K562 (cell line): ENCODE data around the gene FAM204A. TPM values are rescaled to one million over a fixed set of nuclear protein-coding genes. Genes with fewer than 3 reads are reported as not detected.

ENCODE experiments used
- ATAC-seq: fragments of 200-7000 bp; cut with Tn5 transposase; 3 replicates; pipeline ENCODE4 v1.9.1; 2020; ENCODE audit warnings: moderate library complexity
- BruUV-seq: library from RNA; stranded (reverse); fragments of 400-500 nt; replicated peaks from 2 replicates; lab custom pipeline; 2021; lab: Mats Ljungman, UMichigan
- CTCF ChIA-PET: fragments of 300-600 bp; formaldehyde crosslinking; extraction: SDS; loops from one replicate; lab custom pipeline; 2021; ENCODE audit warnings: low intra/inter-chr PET ratio; lab: Yijun Ruan, JAX
- POLR2A ChIA-PET: fragments of 300-600, 350-650 bp; sonication (Branson Sonifier 250); formaldehyde crosslinking; extraction: SDS; loops from one replicate; lab custom pipeline; 2021; ENCODE audit warnings: antibody characterized with exemption, inconsistent platforms; lab: Yijun Ruan, JAX
- DNase-seq, 4 experiments: peaks; one replicate each; pipeline versions ENCODE4 v3.0.0 to v3.0.0-alpha.2; 2011 to 2018; ENCODE audit warnings: low spot score in 3 of 4, mixed read lengths in 3 of 4; ENCODE audit errors: extremely low read depth in 1 of 4
- FAIRE-seq: peaks from 2 replicates; lab custom pipeline; 2011; peaks lifted over from hg19 to GRCh38; lab: Jason Lieb, UNC
- H2AFZ ChIP-seq: 2 replicates; pipeline ENCODE4 v1.6.0; 2011; ENCODE audit warnings: low read depth, low read length, control low read depth, inconsistent platforms
- H3K27ac ChIP-seq: fragments of 200-600 bp; 3 replicates; pipeline ENCODE4 v1.8.0; 2011; ENCODE audit warnings: low read depth, mild to moderate bottlenecking, control low read depth, inconsistent platforms, low read length, moderate library complexity, mixed read lengths; ENCODE audit errors: extremely low read depth
- H3K27me3 ChIP-seq, 2 experiments: fragments of 300-600 bp in 1 of 2; 2 replicates in 1 of 2; 3 replicates in 1 of 2; pipeline versions ENCODE4 v1.6.0 to v1.8.0; 2011; ENCODE audit warnings: inconsistent platforms in 2 of 2, low read length in 2 of 2, mild to moderate bottlenecking in 1 of 2, mixed read lengths in 1 of 2, moderate library complexity in 1 of 2; ENCODE audit not compliant: control insufficient read depth in 2 of 2, insufficient read depth in 2 of 2
- H3K36me3 ChIP-seq: fragments of 300-600 bp; 3 replicates; pipeline ENCODE4 v1.8.0; 2011; ENCODE audit warnings: mild to moderate bottlenecking, low read length, inconsistent platforms; ENCODE audit not compliant: control insufficient read depth, insufficient read depth
- H3K4me1 ChIP-seq, 2 experiments: fragments of 200-600 bp in 1 of 2; replicated peaks in 1 of 2; 2 replicates in 1 of 2; 3 replicates in 1 of 2; pipeline versions ENCODE4 v1.5.1 to v1.8.0; 2011; ENCODE audit warnings: inconsistent platforms in 2 of 2, low read length in 2 of 2, mild to moderate bottlenecking in 1 of 2, mixed read lengths in 1 of 2, moderate library complexity in 1 of 2; ENCODE audit not compliant: control insufficient read depth in 2 of 2, insufficient read depth in 2 of 2
- H3K4me2 ChIP-seq: 2 replicates; pipeline ENCODE4 v1.6.1; 2011; ENCODE audit warnings: low read length, control low read depth, inconsistent platforms, mixed read lengths; ENCODE audit not compliant: insufficient read depth
- H3K4me3 ChIP-seq: fragments of 200-600 bp; sonication (generic), shearing (Covaris generic); 2 replicates; pipeline ENCODE4 v1.5.1; 2016; ENCODE audit warnings: control low read depth, inconsistent platforms
- H3K79me2 ChIP-seq: fragments of 200-600 bp; 3 replicates; pipeline ENCODE4 v1.8.0; 2011; ENCODE audit warnings: low read length, inconsistent platforms; ENCODE audit not compliant: control insufficient read depth, insufficient read depth
- H3K9ac ChIP-seq, 2 experiments: 2 replicates each; pipeline versions ENCODE4 v1.6.0 to v1.6.1; 2011; ENCODE audit warnings: low read depth in 2 of 2, low read length in 2 of 2, control low read depth in 1 of 2, inconsistent platforms in 1 of 2, mild to moderate bottlenecking in 1 of 2, mixed read lengths in 1 of 2; ENCODE audit not compliant: insufficient read depth in 1 of 2
- H3K9me1 ChIP-seq: one replicate; pipeline ENCODE4 v1.6.0; 2011; ENCODE audit warnings: inconsistent platforms, mild to moderate bottlenecking, low read length, moderate library complexity; ENCODE audit not compliant: control insufficient read depth, insufficient read depth
- H3K9me3 ChIP-seq: replicated peaks from 2 replicates; pipeline ENCODE4 v1.5.1; 2011; ENCODE audit warnings: low read depth, low read length, inconsistent platforms; ENCODE audit not compliant: control insufficient read depth, insufficient read depth
- H4K20me1 ChIP-seq: replicated peaks from 2 replicates; pipeline ENCODE4 v1.6.1; 2011; ENCODE audit warnings: low read length, inconsistent platforms, mixed read lengths; ENCODE audit not compliant: control insufficient read depth, insufficient read depth
- SRSF1 ChIP-seq: fragments of 200-400 bp; formaldehyde crosslinking; IDR thresholded peaks from 2 replicates; pipeline ENCODE4 v1.6.1; 2017; ENCODE audit warnings: mild to moderate bottlenecking, low read depth, low read length, moderate library complexity
- TEAD2 ChIP-seq: fragments of 450-650 bp; IDR thresholded peaks from 2 replicates; pipeline ENCODE4 v1.6.1; 2016; ENCODE audit warnings: missing genetic modification characterization, control low read depth, missing compliant biosample characterization
- ZNF197 ChIP-seq: fragments of 200-800 bp; sonication (Bioruptor generic); IDR thresholded peaks from 2 replicates; pipeline ENCODE4 v1.6.1; 2016; ENCODE audit warnings: low read depth, missing genetic modification characterization, missing compliant biosample characterization
- whole genome bisulfite sequencing: fragments of 100-300 bp; shearing (Covaris generic); methylation state at CpG from one replicate; pipeline ENCODE4 v1.1.6; 2016; ENCODE audit warnings: low coverage, mixed read lengths; ENCODE audit not compliant: insufficient coverage; ENCODE audit errors: missing lambda C conversion rate; 5-methylcytosine and 5-hydroxymethylcytosine counted together
- in situ Hi-C: fragments of 300-500 bp; cut with MboI; formaldehyde crosslinking; loops from 4 replicates; pipeline ENCODE4 v1.15.0; 2018; ENCODE audit warnings: inconsistent platforms, mixed read lengths
- intact Hi-C: fragments of 100-400 bp; cut with micrococcal nuclease; formaldehyde crosslinking; loops from 2 replicates; pipeline ENCODE4 v1.14.2; 2022
- polyA plus RNA-seq, 8 experiments: library from polyadenylated mRNA; depleted of rRNA in 4 of 8; stranded (reverse) in 5 of 8; unstranded in 3 of 8; fragments of >200 nt; fragmentation: Nextera tagmentation in 2 of 8; fragmentation: Illumina TruSeq in 1 of 8; extraction: Ambion mirVana in 2 of 8; extraction: Trizol in 1 of 8; gene quantifications; 2 replicates each; pipeline versions ENCODE4 v1.2.1 to v1.2.3, GENCODE V29; 2011 to 2014; ENCODE audit warnings: inconsistent platforms in 1 of 8, missing spikeins in 1 of 8
- total RNA-seq, 7 experiments: library from RNA; depleted of rRNA in 6 of 7; stranded (reverse); fragments of >200 nt in 6 of 7; fragmentation: Illumina TruSeq in 2 of 7; extraction: Trizol in 2 of 7; gene quantifications; 2 replicates each; pipeline versions ENCODE4 v1.2.1 to v1.2.3, GENCODE V29; 2011 to 2021; ENCODE audit warnings: low replicate concordance in 1 of 7
- TF ChIP-seq, protein P1 (sequence below): sonication (generic); formaldehyde crosslinking; IDR thresholded peaks from 2 replicates; pipeline ENCODE4 v1.8.0; 2022; ENCODE audit warnings: mild to moderate bottlenecking, missing genetic modification reagents

FAM204A gene
- total and polyA plus RNA-seq, 9 of the 15 experiments (the other 6 are each of a cell fraction or from before 2014, with no cell fraction given), result 29.0 to 64.5 (median 44.9) TPM

DNA sequence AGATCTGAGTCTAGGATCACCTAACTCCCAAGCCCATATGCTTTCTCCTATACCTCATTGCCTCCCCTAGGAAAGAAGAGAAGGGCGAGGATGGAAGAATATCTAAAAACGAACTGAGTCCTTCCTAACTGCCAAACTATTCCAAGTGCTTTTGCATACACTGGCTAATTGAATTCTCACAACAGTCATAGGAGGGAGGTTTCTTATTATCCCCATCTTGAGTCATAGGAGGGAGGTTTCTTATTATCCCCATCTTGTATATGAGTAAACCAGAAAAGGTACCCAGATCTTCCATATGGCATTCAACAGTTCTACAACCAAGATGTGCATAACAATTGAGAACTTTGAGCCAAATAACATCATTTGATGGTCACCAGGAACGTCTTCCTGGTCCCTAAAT, 13.1 kb upstream of the FAM204A start (continued):
- TF ChIP-seq, protein P1, sequence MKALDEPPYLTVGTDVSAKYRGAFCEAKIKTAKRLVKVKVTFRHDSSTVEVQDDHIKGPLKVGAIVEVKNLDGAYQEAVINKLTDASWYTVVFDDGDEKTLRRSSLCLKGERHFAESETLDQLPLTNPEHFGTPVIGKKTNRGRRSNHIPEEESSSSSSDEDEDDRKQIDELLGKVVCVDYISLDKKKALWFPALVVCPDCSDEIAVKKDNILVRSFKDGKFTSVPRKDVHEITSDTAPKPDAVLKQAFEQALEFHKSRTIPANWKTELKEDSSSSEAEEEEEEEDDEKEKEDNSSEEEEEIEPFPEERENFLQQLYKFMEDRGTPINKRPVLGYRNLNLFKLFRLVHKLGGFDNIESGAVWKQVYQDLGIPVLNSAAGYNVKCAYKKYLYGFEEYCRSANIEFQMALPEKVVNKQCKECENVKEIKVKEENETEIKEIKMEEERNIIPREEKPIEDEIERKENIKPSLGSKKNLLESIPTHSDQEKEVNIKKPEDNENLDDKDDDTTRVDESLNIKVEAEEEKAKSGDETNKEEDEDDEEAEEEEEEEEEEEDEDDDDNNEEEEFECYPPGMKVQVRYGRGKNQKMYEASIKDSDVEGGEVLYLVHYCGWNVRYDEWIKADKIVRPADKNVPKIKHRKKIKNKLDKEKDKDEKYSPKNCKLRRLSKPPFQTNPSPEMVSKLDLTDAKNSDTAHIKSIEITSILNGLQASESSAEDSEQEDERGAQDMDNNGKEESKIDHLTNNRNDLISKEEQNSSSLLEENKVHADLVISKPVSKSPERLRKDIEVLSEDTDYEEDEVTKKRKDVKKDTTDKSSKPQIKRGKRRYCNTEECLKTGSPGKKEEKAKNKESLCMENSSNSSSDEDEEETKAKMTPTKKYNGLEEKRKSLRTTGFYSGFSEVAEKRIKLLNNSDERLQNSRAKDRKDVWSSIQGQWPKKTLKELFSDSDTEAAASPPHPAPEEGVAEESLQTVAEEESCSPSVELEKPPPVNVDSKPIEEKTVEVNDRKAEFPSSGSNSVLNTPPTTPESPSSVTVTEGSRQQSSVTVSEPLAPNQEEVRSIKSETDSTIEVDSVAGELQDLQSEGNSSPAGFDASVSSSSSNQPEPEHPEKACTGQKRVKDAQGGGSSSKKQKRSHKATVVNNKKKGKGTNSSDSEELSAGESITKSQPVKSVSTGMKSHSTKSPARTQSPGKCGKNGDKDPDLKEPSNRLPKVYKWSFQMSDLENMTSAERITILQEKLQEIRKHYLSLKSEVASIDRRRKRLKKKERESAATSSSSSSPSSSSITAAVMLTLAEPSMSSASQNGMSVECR (CRISPR knock-in tag), result no peak
- no peak for TF ChIP-seq ZNF197 (CRISPR knock-in tag)
- TF ChIP-seq TEAD2 (tag), result no peak
- TF ChIP-seq, all 486 proteins: peak for 0

DNA sequence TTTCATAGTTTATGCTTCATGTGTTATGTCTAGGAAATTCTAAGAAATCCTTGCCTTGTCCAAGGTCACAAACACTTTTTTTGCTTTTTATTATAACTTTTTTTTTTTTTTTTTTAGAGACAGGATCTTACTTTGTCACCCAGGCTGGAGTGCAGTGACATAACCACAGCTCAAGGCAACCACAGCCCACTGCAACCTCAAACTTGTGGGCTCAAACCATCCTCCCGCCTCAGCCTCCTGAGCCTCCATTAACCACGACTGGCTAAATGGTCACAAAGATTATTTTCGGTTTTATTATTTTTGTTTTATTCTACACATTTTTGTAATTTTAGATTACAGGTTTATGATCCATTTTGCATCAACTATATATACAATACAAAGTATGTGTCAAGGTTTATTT, 7.1 kb upstream of the FAM204A start:
- intact Hi-C loops, result loop anchor here (10.0 kb wide), 1 partner anchor 76 kb away; no protein-coding TSS in a partner anchor
- H4K20me1 ChIP-seq, result no peaks in the 10 kb centered on the region
- no peaks in the 10 kb centered on the region for H3K4me1 ChIP-seq
- in situ Hi-C loops, result no loop called here
- no peaks in the 10 kb centered on the region for H3K79me2 ChIP-seq
- H2AFZ ChIP-seq, result no peak overlapping the region
- no peaks in the 10 kb centered on the region for H3K9me1 ChIP-seq
- ChIA-PET POLR2A (no interaction called here), CTCF (no interaction called here)
- ATAC-seq, result no peak
- H3K9me3 ChIP-seq, result no peaks in the 10 kb centered on the region
- TF ChIP-seq SRSF1, result no peak
- H3K27me3 ChIP-seq, result no peaks in the 10 kb centered on the region
- BruUV-seq, result no TSS peak
- H3K9ac ChIP-seq, result no peak overlapping the region
- no peak overlapping the region for H3K27ac ChIP-seq
- no peak overlapping the region for H3K4me3 ChIP-seq
- FAIRE-seq, result no peak
- no peak for DNase-seq
- no peak overlapping the region for H3K4me2 ChIP-seq
- H3K36me3 ChIP-seq, result no peaks in the 10 kb centered on the region
- 0% methylated on average over 3 of the region's 3 CpGs for WGBS
